DMS79 (cell line): ENCODE data around the gene RBP3.

ENCODE experiments used
- DNase-seq: peaks from one replicate; lab custom pipeline; 2025; lab: John Stamatoyannopoulos, UW

Gene RBP3

DNA sequence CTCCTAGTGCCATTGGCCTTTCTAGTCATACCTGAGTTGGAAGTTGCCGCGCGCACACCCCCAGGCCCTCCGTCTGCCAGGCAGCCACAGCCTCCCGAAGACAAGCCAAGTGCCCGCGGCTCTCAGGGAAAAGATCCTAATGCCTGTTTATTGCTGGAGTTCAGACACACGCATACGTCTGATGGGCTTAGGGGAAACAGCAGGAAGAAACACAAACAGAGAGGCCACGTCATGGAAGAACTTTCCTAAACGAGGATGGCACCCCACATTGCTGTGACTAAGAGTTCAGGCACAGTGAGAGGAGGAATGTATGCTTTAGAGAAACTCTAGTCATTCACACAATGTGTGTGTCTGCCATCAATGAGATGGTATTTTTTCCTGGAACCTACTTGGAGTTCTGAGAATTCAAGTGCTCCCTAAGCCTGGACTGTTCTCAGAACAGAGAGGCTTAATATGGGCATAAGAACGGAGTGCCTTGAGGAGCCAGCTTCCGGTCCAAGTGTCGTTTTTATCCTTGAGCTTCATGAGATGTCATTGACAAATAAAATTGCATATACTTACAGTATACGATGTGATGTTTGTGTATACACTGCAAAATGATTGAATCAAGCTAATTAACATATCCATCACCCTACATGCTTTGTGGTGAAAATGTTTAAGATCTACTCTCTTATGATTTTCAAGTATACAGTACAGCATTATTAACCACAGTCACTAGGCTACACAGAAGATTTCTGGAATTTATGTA, 11.6 kb upstream of the RBP3 start:
- DNase-seq: no peak

DNA sequence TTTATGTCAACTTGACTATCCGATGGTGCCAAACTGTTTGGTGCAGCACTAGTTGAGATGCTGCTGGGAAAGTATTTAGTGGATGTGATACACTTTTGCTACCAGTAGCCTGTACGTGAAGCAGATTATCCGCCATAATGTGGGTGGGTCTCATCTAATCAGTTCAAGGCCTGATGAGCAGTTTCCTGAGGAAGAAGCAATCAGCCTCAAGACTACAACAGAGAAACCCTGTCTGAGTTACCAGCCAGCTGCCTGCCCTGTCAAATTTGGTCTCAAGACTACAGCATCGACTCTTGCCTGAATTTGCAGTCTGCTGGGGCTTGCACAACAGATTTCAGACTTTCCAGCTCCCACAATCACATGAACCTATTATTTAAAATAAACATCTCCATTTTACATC, 10.9 kb upstream of the RBP3 start:
- DNase-seq: no peak

DNA sequence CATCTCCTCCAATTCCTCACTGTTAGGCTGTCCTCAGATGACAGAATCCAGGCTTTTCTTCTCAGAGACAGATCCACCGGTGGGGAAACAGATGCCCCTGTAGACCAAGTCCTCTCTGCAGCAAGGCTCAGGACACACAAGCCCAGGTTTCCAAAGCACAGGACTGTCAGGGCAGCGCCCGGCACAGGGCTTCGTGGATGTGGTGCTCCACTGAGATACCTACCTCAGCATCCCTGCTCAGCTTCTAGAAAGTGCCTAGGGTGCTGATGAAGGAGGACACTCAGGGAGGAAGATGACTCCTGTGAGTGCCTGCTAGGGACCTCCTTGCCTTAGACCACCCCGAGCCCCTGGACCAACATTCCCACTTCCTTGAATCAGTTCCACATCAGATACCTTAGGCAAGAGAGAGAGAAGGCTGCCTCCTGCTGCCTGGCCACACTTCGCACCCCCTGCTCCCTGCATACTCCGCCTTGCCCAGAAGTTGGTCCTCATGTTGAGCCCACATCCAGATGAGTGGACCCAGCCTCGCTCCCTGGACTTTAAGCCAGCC, 8.9 kb upstream of the RBP3 start:
- no peak for DNase-seq

DNA sequence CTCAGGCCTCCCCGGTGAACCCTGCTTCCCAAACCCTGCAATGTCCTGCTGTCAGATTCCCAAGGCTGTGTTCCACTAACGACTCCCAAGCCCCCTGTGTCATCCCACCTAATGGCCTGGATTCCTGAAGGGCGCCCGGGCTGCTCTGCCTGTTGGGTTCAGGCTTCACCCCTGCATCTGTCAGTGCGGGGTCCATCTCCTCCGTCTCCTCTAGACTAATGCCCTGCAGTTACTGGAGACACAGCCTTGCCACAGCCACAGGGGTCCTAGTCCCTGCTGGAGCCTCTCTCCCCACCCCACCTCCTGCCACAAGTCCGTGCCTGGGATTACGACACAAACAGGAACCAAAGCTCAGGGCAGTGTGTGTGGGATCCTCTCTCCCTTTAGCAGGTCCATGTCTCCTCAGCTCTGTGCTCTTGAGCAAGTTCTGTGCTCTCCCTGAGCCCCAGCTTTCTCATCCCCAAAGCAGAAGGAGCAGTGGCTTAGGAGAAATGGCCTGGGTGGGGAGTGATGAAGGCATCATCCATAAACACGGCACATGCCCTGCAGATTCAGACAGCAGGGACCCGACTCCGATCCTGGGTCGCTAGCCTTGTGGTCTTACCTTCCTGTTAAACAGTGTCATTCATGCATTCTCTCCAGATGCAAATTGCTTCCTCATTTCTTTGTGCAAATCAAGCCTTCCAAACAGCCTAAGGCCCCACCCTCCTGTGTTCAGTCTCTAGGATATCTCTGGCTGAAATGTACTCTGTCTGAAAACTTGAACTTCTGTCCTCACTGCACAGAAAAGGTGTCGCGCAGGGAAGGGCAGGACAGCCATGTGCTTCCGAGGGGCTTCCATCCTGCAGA, 8.2 kb upstream of the RBP3 start:
- DNase-seq: no peak

DNA sequence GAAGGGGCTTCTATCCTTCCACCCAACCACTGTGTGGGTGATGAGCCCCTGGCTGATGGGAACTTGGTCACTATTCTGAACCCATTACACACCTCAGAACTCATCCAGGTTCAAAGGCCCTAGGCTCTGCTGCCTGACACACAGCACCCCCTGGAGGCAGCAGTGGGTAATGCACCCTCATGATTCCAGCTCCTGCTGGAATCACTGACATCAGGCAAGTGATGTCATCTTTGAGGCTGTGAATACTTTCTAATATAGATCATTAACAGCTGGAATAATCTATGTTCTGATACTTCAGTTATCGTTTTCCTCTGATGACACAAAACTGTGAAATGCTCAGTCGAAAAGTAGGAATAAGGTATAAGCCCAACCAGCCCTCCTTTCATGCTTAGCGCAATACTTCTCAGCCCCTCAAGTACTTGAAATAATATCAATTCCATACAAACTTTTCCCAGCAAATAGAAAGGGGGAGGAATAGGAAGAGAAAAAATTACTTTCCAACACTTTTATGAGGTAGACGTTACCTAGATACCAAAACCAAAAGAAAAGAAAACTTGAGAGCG, 7.5 kb upstream of the RBP3 start:
- DNase-seq: no peak

DNA sequence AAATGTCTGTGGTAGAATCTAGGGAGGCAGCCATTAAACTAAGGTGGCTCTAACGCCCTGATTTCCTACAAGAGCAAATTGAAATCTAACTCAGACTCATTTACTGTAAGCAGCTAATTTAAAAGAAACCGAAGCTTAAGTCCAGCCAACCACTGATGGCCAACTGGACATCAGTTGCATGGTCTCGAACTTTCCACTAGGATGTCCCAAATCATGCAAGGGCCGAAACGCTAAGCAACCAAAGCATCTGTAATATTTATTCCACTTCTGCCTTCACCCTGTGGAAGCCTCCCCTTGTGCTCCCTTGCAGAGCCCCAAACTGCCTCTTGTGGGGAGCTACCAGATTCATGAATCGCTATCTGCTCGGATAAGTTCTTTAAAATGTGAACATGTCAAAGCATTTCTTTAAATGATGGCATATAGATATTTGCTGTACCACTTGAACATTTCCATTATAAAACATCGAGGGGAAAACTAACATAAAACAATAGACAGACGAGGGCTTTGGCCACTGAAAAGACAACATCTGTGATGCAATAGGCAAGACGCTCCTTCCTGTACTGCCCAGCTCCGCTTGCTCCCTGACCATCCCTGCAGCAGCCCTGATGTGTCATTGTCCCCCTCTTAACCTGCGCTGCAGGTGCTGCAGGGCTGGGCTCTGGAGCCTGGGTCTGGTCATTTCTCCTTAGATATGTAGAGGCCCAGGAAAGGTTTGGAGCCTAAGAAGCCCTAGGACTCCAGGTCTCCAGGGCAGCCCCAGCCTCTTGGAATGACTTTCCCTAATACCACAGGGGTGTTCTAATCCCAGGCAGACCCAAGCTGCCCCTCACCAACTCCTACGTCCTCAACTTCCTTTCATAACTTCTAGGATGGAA, 2.9 kb upstream of the RBP3 start:
- no peak for DNase-seq

DNA sequence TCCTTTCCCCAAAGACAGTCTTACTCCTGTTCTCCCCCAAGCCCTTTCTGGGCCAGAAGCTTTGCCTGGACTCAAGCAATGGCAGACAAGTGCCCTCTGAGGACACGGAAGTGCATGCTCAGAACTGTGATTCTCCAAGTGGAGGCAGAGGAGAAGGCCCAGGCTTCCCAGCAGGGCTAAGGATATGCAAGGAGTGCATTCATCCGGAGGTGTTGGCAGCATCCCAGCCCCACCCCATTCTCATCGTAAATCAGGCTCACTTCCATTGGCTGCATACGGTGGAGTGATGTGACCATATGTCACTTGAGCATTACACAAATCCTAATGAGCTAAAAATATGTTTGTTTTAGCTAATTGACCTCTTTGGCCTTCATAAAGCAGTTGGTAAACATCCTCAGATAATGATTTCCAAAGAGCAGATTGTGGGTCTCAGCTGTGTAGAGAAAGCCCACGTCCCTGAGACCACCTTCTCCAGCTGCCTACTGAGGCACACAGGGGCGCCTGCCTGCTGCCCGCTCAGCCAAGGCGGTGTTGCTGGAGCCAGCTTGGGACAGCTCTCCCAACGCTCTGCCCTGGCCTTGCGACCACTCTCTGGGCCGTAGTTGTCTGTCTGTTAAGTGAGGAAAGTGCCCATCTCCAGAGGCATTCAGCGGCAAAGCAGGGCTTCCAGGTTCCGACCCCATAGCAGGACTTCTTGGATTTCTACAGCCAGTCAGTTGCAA, 1.4 kb upstream of the RBP3 start:
- peak; percentile 37 for DNase-seq

DNA sequence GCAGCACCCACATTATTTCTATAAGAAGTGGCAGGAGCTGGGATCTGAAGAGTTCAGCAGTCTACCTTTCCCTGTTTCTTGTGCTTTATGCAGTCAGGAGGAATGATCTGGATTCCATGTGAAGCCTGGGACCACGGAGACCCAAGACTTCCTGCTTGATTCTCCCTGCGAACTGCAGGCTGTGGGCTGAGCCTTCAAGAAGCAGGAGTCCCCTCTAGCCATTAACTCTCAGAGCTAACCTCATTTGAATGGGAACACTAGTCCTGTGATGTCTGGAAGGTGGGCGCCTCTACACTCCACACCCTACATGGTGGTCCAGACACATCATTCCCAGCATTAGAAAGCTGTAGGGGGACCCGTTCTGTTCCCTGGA, 874 bp upstream of the RBP3 start:
- no peak for DNase-seq

DNA sequence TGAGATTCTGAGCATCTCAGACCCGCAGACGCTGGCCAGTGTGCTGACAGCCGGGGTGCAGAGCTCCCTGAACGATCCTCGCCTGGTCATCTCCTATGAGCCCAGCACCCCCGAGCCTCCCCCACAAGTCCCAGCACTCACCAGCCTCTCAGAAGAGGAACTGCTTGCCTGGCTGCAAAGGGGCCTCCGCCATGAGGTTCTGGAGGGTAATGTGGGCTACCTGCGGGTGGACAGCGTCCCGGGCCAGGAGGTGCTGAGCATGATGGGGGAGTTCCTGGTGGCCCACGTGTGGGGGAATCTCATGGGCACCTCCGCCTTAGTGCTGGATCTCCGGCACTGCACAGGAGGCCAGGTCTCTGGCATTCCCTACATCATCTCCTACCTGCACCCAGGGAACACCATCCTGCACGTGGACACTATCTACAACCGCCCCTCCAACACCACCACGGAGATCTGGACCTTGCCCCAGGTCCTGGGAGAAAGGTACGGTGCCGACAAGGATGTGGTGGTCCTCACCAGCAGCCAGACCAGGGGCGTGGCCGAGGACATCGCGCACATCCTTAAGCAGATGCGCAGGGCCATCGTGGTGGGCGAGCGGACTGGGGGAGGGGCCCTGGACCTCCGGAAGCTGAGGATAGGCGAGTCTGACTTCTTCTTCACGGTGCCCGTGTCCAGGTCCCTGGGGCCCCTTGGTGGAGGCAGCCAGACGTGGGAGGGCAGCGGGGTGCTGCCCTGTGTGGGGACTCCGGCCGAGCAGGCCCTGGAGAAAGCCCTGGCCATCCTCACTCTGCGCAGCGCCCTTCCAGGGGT, 703 bp downstream of the RBP3 start:
- no peak for DNase-seq

DNA sequence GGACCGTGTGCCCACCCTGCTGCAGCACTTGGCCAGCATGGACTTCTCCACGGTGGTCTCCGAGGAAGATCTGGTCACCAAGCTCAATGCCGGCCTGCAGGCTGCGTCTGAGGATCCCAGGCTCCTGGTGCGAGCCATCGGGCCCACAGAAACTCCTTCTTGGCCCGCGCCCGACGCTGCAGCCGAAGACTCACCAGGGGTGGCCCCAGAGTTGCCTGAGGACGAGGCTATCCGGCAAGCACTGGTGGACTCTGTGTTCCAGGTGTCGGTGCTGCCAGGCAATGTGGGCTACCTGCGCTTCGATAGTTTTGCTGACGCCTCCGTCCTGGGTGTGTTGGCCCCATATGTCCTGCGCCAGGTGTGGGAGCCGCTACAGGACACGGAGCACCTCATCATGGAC, 1.4 kb downstream of the RBP3 start:
- no peak for DNase-seq

DNA sequence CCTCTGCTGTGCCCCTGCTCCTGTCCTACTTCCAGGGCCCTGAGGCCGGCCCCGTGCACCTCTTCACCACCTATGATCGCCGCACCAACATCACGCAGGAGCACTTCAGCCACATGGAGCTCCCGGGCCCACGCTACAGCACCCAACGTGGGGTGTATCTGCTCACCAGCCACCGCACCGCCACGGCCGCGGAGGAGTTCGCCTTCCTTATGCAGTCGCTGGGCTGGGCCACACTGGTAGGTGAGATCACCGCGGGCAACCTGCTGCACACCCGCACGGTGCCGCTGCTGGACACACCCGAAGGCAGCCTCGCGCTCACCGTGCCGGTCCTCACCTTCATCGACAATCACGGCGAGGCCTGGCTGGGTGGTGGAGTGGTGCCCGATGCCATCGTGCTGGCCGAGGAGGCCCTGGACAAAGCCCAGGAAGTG, 1.8 kb downstream of the RBP3 start:
- no peak for DNase-seq

DNA sequence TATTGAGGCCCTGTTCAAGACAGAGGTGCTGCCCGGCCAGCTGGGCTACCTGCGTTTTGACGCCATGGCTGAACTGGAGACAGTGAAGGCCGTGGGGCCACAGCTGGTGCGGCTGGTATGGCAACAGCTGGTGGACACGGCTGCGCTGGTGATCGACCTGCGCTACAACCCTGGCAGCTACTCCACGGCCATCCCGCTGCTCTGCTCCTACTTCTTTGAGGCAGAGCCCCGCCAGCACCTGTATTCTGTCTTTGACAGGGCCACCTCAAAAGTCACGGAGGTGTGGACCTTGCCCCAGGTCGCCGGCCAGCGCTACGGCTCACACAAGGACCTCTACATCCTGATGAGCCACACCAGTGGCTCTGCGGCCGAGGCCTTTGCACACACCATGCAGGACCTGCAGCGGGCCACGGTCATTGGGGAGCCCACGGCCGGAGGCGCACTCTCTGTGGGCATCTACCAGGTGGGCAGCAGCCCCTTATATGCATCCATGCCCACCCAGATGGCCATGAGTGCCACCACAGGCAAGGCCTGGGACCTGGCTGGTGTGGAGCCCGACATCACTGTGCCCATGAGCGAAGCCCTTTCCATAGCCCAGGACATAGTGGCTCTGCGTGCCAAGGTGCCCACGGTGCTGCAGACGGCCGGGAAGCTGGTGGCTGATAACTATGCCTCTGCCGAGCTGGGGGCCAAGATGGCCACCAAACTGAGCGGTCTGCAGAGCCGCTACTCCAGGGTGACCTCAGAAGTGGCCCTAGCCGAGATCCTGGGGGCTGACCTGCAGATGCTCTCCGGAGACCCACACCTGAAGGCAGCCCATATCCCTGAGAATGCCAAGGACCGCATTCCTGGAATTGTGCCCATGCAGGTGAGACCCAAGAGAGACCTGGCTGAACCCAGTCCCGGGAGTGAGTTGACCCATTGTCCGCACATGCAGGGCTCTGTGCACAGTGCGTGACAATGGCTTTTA, 2.8 kb downstream of the RBP3 start:
- DNase-seq: no peak

DNA sequence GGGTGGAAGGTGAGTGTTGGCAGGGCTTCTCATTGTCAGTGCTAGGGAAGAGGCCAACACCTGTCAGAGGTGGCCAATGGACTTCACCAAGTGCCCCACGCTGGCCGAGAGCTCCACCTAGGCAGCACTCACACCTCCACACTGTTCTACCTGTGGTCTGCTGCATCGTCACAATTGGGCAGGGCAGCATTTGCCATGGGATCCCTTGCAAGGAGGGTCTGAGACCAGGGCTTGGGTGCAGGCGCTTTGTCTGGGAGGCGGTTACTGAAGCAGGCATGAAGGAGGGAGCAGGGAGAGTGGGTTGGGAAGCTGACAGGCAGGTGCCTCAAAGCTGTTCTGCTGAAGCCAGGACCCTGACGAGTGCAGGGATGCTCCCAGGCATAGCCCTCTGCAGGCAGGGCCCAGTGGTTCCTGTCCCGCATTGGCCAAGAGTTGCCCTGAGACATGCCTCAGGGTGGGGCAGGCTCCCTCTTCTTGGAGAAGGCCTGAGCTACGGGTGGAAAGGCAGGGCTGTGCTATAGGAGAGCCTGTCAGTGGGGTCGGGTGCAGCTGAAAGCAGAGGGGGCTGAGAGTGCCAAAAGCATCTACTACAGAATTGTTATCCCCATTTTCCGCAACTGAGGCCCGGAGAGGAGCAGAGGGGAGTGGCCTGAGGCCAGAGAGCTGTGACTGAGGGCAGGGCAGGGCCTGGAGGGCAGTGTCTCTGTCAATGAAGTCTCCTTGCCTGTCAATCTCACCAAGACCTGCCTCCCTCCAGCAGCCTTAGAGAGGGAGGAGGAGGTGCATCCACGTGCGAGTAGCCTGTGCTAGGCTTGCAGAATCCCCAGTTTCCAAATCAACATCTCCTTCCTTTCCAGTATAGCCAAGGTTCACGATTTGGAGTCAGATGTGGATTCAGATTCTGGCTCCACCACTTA, 4.0 kb downstream of the RBP3 start:
- DNase-seq: no peak

DNA sequence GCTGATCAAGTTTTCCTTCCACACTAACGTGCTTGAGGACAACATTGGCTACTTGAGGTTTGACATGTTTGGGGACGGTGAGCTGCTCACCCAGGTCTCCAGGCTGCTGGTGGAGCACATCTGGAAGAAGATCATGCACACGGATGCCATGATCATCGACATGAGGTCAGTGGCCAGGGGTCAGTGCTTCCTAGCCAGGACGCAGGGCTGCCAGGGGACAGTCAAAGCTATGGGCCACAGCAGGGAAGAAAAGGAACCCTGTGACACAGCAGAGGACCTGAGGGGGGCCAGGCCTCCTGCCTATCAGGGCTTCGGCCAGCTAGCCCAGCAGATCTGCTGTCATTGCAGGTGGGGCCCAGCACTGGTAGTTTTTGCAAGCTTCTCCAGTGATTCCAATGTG, 5.2 kb downstream of the RBP3 start:
- DNase-seq: no peak

DNA sequence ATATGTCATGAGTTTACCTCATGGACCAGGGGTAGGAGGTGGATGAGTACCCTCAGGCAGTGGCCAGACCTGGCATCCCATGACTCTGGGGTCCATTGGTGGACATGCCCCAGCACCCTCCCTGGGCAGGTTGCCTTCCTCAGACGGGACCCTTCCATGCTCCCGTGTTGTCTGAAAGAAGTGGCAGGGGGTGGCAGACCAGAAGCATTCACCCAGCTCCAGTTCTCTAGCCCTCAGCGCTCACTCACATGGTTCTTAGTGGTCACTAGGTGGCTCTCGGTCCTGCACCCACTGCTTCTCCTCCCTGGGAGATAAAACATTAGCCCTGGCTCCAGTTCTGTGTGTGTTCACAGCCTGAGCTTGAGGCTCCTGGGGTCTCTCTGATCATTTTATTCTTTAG, 6.0 kb downstream of the RBP3 start:
- no peak for DNase-seq

DNA sequence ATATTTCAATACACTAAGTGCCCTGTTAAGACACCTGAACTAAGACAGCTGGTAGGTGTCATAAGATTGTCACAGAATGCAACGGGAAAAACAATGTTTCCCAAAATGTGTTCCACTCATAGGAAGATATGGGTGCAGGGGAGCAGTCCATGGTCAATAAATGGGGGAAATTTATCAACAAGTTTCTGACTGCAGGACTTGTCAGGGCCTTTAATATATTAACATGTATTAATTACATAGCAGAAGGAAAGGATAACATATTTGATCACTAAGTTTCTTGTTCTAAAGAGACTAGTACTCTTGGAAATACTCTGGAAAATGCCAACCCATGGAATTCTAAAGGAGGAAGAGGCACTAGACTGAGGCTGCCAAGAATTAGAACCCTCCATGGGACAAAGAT, 6.7 kb downstream of the RBP3 start:
- DNase-seq: no peak

DNA sequence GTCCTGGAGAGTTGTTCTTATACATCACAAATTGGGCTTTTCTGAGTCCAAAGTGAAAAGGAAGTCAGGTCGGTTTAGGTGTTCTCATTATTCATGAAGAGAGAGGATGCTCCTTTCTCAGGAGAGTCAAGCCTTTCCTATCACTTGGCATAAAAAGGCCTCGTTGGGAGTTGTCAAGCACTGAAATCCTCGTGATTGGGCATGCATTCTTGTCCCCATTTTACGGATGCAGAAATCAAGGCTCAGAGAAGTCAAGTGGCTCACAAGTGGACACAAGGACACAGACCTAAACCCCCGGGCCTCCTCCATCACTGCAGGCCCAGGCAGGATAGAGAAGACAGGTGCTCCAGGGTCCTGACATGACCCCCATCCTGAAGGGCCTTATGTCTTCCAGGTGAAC, 8.5 kb downstream of the RBP3 start:
- no peak for DNase-seq

DNA sequence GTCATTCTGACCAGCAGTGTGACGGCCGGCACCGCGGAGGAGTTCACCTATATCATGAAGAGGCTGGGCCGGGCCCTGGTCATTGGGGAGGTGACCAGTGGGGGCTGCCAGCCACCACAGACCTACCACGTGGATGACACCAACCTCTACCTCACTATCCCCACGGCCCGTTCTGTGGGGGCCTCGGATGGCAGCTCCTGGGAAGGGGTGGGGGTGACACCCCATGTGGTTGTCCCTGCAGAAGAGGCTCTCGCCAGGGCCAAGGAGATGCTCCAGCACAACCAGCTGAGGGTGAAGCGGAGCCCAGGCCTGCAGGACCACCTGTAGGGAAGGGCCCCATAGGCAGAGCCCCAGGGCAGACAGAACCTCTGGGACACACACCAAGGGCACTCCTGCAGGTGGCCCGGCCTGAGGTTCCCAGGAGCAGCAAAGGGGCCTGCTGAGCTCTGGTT, 9.0 kb downstream of the RBP3 start:
- DNase-seq: no peak
